Gastroesophageal sphincter (tissue), 3 donors: ENCODE results near the gene P2RY14.

Source experiments
- EP300 ChIP-seq: sonication (generic); formaldehyde crosslinking; IDR thresholded peaks from one replicate; pipeline ENCODE4 v1.6.1; 2017; ENCODE audit warnings: antibody characterized with exemption, mild to moderate bottlenecking
- POLR2A ChIP-seq, 2 donors: fragments of 450-650 bp; IDR thresholded peaks; one replicate each; pipeline ENCODE4 v1.6.1; 2017; ENCODE audit warnings: antibody characterized with exemption in 2 of 2, mild to moderate bottlenecking in 2 of 2, moderate library complexity in 1 of 2
- POLR2AphosphoS5 ChIP-seq: sonication (generic); formaldehyde crosslinking; IDR thresholded peaks from one replicate; pipeline ENCODE4 v1.6.1; 2017; ENCODE audit warnings: antibody characterized with exemption
- TF ChIP-seq, protein P1 (sequence below), 4 experiments: fragments of 200-600 bp in 2 of 4; fragments of 450-650 bp in 2 of 4; sonication (generic) in 1 of 4; IDR thresholded peaks; one replicate each; pipeline ENCODE4 v1.5.1; 2017 to 2019; ENCODE audit warnings: antibody characterized with exemption in 4 of 4, mild to moderate bottlenecking in 2 of 4, moderate library complexity in 2 of 4

DNA sequence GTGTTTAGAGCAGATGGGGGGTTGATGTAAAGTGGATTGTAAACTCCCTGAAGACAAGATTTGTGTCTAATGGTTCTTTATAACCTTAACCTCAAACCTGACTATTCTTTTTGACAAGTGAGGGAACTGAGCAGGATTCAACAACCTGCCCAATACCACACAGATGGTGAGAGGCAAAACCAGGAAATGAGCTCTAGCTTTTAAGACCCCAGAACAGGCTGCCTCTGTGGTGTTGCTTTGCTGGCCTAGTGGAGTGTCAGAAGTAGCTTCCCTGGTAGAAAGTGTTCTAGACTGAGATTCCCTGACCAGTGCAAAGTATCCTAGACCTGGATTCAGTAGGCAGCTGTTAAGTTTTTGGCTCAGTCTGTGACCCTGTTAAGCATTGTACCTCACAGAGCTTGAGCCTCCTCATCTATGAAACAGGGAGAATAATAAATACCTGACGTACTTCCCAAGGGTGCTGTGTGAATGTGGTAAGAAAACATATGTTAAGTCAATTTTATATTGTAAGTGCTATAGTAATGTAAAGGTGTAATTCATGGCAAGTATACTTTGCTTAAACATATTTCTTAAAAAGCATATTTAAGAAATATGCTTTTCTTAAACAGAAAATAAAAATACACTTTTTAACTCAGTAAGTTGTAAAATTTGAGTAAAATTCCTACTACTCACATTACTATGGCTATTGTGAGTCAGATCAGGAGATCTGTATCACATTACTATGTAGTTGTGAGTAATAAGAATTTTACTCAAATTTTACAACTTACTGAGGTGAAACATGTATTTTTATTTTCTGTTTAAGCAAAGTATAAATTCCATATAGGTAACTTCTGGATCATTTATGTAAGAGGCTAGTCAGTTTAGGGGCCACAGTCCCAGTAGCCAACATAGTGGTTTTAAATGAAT, 29.5 kb upstream of the P2RY14 start:
- TF ChIP-seq, protein P1, sequence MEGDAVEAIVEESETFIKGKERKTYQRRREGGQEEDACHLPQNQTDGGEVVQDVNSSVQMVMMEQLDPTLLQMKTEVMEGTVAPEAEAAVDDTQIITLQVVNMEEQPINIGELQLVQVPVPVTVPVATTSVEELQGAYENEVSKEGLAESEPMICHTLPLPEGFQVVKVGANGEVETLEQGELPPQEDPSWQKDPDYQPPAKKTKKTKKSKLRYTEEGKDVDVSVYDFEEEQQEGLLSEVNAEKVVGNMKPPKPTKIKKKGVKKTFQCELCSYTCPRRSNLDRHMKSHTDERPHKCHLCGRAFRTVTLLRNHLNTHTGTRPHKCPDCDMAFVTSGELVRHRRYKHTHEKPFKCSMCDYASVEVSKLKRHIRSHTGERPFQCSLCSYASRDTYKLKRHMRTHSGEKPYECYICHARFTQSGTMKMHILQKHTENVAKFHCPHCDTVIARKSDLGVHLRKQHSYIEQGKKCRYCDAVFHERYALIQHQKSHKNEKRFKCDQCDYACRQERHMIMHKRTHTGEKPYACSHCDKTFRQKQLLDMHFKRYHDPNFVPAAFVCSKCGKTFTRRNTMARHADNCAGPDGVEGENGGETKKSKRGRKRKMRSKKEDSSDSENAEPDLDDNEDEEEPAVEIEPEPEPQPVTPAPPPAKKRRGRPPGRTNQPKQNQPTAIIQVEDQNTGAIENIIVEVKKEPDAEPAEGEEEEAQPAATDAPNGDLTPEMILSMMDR (IDR thresholded peaks at IDR 0.05), result no peak
- TF ChIP-seq POLR2AphosphoS5, result no peak
- TF ChIP-seq POLR2A (IDR thresholded peaks at IDR 0.05), result no peak
- no peak for TF ChIP-seq EP300
